WTC11 (cell line): ENCODE results near the gene TRIAP1.

ENCODE experiments used
- CTCF ChIP-seq: fragments of 200-600 bp; IDR thresholded peaks from 2 replicates; pipeline ENCODE4 v1.8.0; 2022; ENCODE audit warnings: antibody characterized with exemption
- E2F4 ChIP-seq: sonication (generic); formaldehyde crosslinking; IDR thresholded peaks from 2 replicates; pipeline ENCODE4 v1.8.1; 2022; ENCODE audit warnings: low read depth, mild to moderate bottlenecking, moderate library complexity, missing genetic modification reagents, borderline replicate concordance
- FOXK1 ChIP-seq: sonication (generic); formaldehyde crosslinking; IDR thresholded peaks from 2 replicates; pipeline ENCODE4 v1.8.0; 2022; ENCODE audit warnings: mild to moderate bottlenecking, moderate library complexity, missing genetic modification reagents
- FOXP4 ChIP-seq: sonication (generic); formaldehyde crosslinking; IDR thresholded peaks from 2 replicates; pipeline ENCODE4 v1.8.0; 2022; ENCODE audit warnings: mild to moderate bottlenecking, missing genetic modification reagents
- GABPB1 ChIP-seq: sonication (generic); formaldehyde crosslinking; IDR thresholded peaks from 2 replicates; pipeline ENCODE4 v1.8.1; 2023; ENCODE audit warnings: mild to moderate bottlenecking, missing genetic modification reagents
- JUN ChIP-seq: sonication (generic); formaldehyde crosslinking; IDR thresholded peaks from 2 replicates; pipeline ENCODE4 v1.8.0; 2023; ENCODE audit warnings: mild to moderate bottlenecking, missing genetic modification reagents
- MAX ChIP-seq: sonication (generic); formaldehyde crosslinking; IDR thresholded peaks from 2 replicates; pipeline ENCODE4 v1.8.0; 2022; ENCODE audit warnings: mild to moderate bottlenecking, missing genetic modification reagents
- NFYB ChIP-seq: sonication (generic); formaldehyde crosslinking; conservative IDR thresholded peaks from 2 replicates; pipeline ENCODE4 v1.8.0; 2022; ENCODE audit warnings: low read depth, missing genetic modification reagents
- TCF7 ChIP-seq: sonication (generic); formaldehyde crosslinking; IDR thresholded peaks from 2 replicates; pipeline ENCODE4 v1.8.0; 2022; ENCODE audit warnings: mild to moderate bottlenecking, low read depth, missing genetic modification reagents, moderate library complexity
- TEAD4 ChIP-seq: sonication (generic); formaldehyde crosslinking; IDR thresholded peaks from 2 replicates; pipeline ENCODE4 v1.8.0; 2022; ENCODE audit warnings: mild to moderate bottlenecking, missing genetic modification reagents

GRCh38 chr12:120462099-120462640 is 16.0 kb upstream of the TRIAP1 start:
- TF ChIP-seq E2F4 (CRISPR knock-in tag), result no peak
- TF ChIP-seq NFYB, result no peak
- TF ChIP-seq CTCF, result no peak
- no peak for TF ChIP-seq FOXP4
- no peak for TF ChIP-seq TEAD4
- no peak for TF ChIP-seq MAX (CRISPR knock-in tag)
- no peak for TF ChIP-seq TCF7 (CRISPR knock-in tag)
- no peak for TF ChIP-seq FOXK1 (CRISPR knock-in tag)
- no peak for TF ChIP-seq JUN
- no peak for TF ChIP-seq GABPB1 (CRISPR knock-in tag)
